ENCODE measurements around the gene RFT1.

Gene RFT1

GRCh38 chr3:53161820-53162671, 31.8 kb upstream of the RFT1 start:
- Histone ChIP-seq H3K4me1 (ENCODE audit: control insufficient read depth, insufficient read depth, low read length) (peaks cover 33% of the 10 kb centered on the region), H3K9ac (ENCODE audit: low read length in 2 of 2) (peak overlapping the region in 1 of 2 donors; percentile 75)

DNA sequence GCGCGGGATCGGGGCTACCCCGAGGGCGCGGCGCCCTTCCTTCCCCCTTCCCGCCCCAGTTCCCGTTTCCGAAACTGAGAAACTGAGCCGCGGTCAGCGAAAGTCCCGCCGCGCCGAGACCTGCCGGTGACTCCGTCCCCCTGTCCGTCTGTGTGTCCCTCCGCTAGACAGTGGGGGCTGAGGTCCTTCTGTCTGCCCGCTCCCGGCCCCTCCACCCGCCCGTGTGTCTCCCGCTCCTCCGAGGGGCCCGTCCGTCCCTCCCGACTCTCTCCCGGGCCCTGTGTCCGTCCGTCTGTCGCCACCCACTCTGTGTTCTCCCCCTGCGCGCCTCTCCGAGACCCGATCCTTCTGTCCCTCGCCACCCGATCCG, 31.2 kb upstream of the RFT1 start:
- Histone ChIP-seq H3K4me3 (ENCODE audit: low read length in 2 of 2) (peak overlapping the region; percentile 56 to 84), H3K27ac (ENCODE audit: low read length) (no peak overlapping the region), H3K36me3 (ENCODE audit: control insufficient read depth in 2 of 2, insufficient read depth in 2 of 2, low read length in 2 of 2) (no peaks in the 10 kb centered on the region), H3K9me3 (ENCODE audit: control insufficient read depth in 2 of 2, low read length in 2 of 2) (no peaks in the 10 kb centered on the region), H3K9ac (ENCODE audit: low read length in 2 of 2) (peak overlapping the region; percentile 55 to 75), H3K27me3 (ENCODE audit: control insufficient read depth in 1 of 2, insufficient read depth in 2 of 2, low read length in 2 of 2) (peaks cover 0 to 3% of the 10 kb centered on the region in 2 donors), H3K4me1 (ENCODE audit: control insufficient read depth, insufficient read depth, low read length) (peaks cover 27% of the 10 kb centered on the region)

More at GRCh38 chr3:53161820-53162671, 31.8 kb upstream of the RFT1 start:
- no peaks in the 10 kb centered on the region for H3K36me3 ChIP-seq (ENCODE audit: control insufficient read depth in 2 of 2, insufficient read depth in 2 of 2, low read length in 2 of 2)
- peak overlapping the region in 1 of 2 donors; percentile 84 for H3K4me3 ChIP-seq (ENCODE audit: low read length in 2 of 2)
- H3K27ac ChIP-seq (ENCODE audit: low read length), result peak overlapping the region; percentile 31
- no peaks in the 10 kb centered on the region for H3K9me3 ChIP-seq (ENCODE audit: control insufficient read depth in 2 of 2, low read length in 2 of 2)
- no peaks in the 10 kb centered on the region for H3K27me3 ChIP-seq (ENCODE audit: control insufficient read depth in 1 of 2, insufficient read depth in 2 of 2, low read length in 2 of 2)

GRCh38 chr3:53160660-53161449, 30.6 kb upstream of the RFT1 start, which contains the start of gene PRKCD:
Gene PRKCD, plus strand, starts transcription at chr3:53161209. Its CDS starts 17,214 bp downstream, at chr3:53178423.
- no peak within 1 kb of the TSS for H3K27ac ChIP-seq (ENCODE audit: low read length)
- H3K27me3 ChIP-seq (ENCODE audit: control insufficient read depth in 1 of 2, insufficient read depth in 2 of 2, low read length in 2 of 2), result peaks cover 3 to 4% of the 10 kb centered on the region in 2 donors
- H3K4me3 ChIP-seq (ENCODE audit: low read length in 2 of 2), result peak within 1 kb of the TSS; percentile 56 to 84
- H3K9ac ChIP-seq (ENCODE audit: low read length in 2 of 2), result peak within 1 kb of the TSS; percentile 60 to 75
- H3K9me3 ChIP-seq (ENCODE audit: control insufficient read depth in 2 of 2, low read length in 2 of 2), result no peaks in the 10 kb centered on the region
- H3K4me1 ChIP-seq (ENCODE audit: control insufficient read depth, insufficient read depth, low read length), result peaks cover 27% of the 10 kb centered on the region
- no peaks in the 10 kb centered on the region for H3K36me3 ChIP-seq (ENCODE audit: control insufficient read depth in 2 of 2, insufficient read depth in 2 of 2, low read length in 2 of 2)

- Histone ChIP-seq H3K36me3 (ENCODE audit: control insufficient read depth in 2 of 2, insufficient read depth in 2 of 2, low read length in 2 of 2) (no peaks in the 10 kb centered on the region), H3K9me3 (ENCODE audit: control insufficient read depth in 2 of 2, low read length in 2 of 2) (no peaks in the 10 kb centered on the region), H3K4me1 (ENCODE audit: control insufficient read depth, insufficient read depth, low read length) (peaks cover 27% of the 10 kb centered on the region), H3K27ac (ENCODE audit: low read length) (no peak overlapping the region), H3K27me3 (ENCODE audit: control insufficient read depth in 1 of 2, insufficient read depth in 2 of 2, low read length in 2 of 2) (peaks cover 6 to 8% of the 10 kb centered on the region in 2 donors), H3K9ac (ENCODE audit: low read length in 2 of 2) (peak overlapping the region in 1 of 2 donors; percentile 60), H3K4me3 (ENCODE audit: low read length in 2 of 2) (peak overlapping the region; percentile 56 to 84)
Observed at GRCh38 chr3:53160061-53160659, 29.9 kb upstream of the RFT1 start.

- H3K4me3 ChIP-seq (ENCODE audit: low read length in 2 of 2), result peak overlapping the region in 1 of 2 donors; percentile 84
- peaks cover 29% of the 10 kb centered on the region for H3K4me1 ChIP-seq (ENCODE audit: control insufficient read depth, insufficient read depth, low read length)
- no peaks in the 10 kb centered on the region for H3K9me3 ChIP-seq (ENCODE audit: control insufficient read depth in 2 of 2, low read length in 2 of 2)
- H3K9ac ChIP-seq (ENCODE audit: low read length in 2 of 2), result no peak overlapping the region
- peaks cover 11% of the 10 kb centered on the region in 2 donors for H3K27me3 ChIP-seq (ENCODE audit: control insufficient read depth in 1 of 2, insufficient read depth in 2 of 2, low read length in 2 of 2)
- H3K27ac ChIP-seq (ENCODE audit: low read length), result no peak overlapping the region
- H3K36me3 ChIP-seq (ENCODE audit: control insufficient read depth in 2 of 2, insufficient read depth in 2 of 2, low read length in 2 of 2), result no peaks in the 10 kb centered on the region
Observed at GRCh38 chr3:53159156-53160060, 29.2 kb upstream of the RFT1 start.

GRCh38 chr3:53158765-53159155, 28.5 kb upstream of the RFT1 start:
- Histone ChIP-seq H3K4me3 (ENCODE audit: low read length in 2 of 2) (no peak overlapping the region), H3K9me3 (ENCODE audit: control insufficient read depth in 2 of 2, low read length in 2 of 2) (no peaks in the 10 kb centered on the region), H3K27me3 (ENCODE audit: control insufficient read depth in 1 of 2, insufficient read depth in 2 of 2, low read length in 2 of 2) (peaks cover 11 to 15% of the 10 kb centered on the region in 2 donors), H3K4me1 (ENCODE audit: control insufficient read depth, insufficient read depth, low read length) (peaks cover 29% of the 10 kb centered on the region), H3K9ac (ENCODE audit: low read length in 2 of 2) (no peak overlapping the region), H3K27ac (ENCODE audit: low read length) (no peak overlapping the region), H3K36me3 (ENCODE audit: control insufficient read depth in 2 of 2, insufficient read depth in 2 of 2, low read length in 2 of 2) (no peaks in the 10 kb centered on the region)

GRCh38 chr3:53157974-53158580, 27.8 kb upstream of the RFT1 start:
- Histone ChIP-seq H3K4me1 (ENCODE audit: control insufficient read depth, insufficient read depth, low read length) (peaks cover 28% of the 10 kb centered on the region), H3K27ac (ENCODE audit: low read length) (no peak overlapping the region), H3K27me3 (ENCODE audit: control insufficient read depth in 1 of 2, insufficient read depth in 2 of 2, low read length in 2 of 2) (peaks cover 11 to 15% of the 10 kb centered on the region in 2 donors), H3K9ac (ENCODE audit: low read length in 2 of 2) (no peak overlapping the region), H3K36me3 (ENCODE audit: control insufficient read depth in 2 of 2, insufficient read depth in 2 of 2, low read length in 2 of 2) (no peaks in the 10 kb centered on the region), H3K4me3 (ENCODE audit: low read length in 2 of 2) (no peak overlapping the region), H3K9me3 (ENCODE audit: control insufficient read depth in 2 of 2, low read length in 2 of 2) (no peaks in the 10 kb centered on the region)

DNA sequence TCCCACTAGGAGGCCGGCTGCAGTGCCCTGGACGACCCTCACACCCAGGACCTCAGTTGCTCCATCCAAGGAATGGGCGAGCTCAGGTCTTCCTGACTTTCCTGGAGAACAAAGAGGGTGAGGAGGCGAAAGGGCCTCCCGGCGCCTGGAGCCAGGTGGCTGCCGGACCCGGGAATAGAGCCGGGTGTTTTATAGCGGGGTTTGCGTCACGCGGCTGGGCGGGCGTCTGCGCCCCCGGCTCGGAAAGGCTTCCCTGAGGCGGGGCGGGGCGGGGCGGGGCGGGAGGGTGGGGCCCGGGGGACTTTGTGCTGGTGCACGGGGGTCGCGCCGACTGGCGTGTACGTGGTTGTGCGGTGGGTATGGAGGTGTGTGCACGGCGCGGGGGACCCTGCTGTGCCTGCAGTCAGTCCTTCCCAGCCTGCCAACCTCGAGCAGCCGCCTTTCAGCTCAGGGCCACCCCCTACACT, 26.2 kb upstream of the RFT1 start:
- H3K36me3 ChIP-seq (ENCODE audit: control insufficient read depth in 2 of 2, insufficient read depth in 2 of 2, low read length in 2 of 2), result no peaks in the 10 kb centered on the region
- peaks cover 17% of the 10 kb centered on the region for H3K4me1 ChIP-seq (ENCODE audit: control insufficient read depth, insufficient read depth, low read length)
- H3K4me3 ChIP-seq (ENCODE audit: low read length in 2 of 2), result no peak overlapping the region
- H3K9ac ChIP-seq (ENCODE audit: low read length in 2 of 2), result no peak overlapping the region
- no peak overlapping the region for H3K27ac ChIP-seq (ENCODE audit: low read length)
- peaks cover 11 to 15% of the 10 kb centered on the region in 2 donors for H3K27me3 ChIP-seq (ENCODE audit: control insufficient read depth in 1 of 2, insufficient read depth in 2 of 2, low read length in 2 of 2)
- no peaks in the 10 kb centered on the region for H3K9me3 ChIP-seq (ENCODE audit: control insufficient read depth in 2 of 2, low read length in 2 of 2)

DNA sequence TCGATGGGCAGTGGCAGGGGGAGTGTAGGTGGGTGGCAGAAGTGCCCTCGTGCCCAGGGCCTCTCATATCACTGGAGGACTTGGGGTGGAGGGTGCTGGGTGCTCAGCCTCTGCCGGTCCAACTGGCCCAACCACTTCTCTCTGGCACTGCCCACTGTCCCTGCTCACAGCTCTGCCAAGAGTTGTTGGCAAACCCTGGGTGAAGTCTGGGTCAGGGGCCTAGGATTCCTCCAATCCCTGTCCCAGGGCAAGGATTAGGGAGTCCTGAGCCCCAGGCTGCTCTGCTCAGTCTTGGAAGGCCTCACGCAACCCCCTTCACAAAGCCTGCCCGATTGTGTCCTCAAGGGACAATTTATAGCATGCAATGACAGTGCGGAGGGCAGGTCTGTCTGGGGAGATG, 25.5 kb upstream of the RFT1 start:
- Histone ChIP-seq H3K9me3 (ENCODE audit: control insufficient read depth in 2 of 2, low read length in 2 of 2) (no peaks in the 10 kb centered on the region), H3K4me3 (ENCODE audit: low read length in 2 of 2) (no peak overlapping the region), H3K27ac (ENCODE audit: low read length) (no peak overlapping the region), H3K9ac (ENCODE audit: low read length in 2 of 2) (no peak overlapping the region), H3K27me3 (ENCODE audit: control insufficient read depth in 1 of 2, insufficient read depth in 2 of 2, low read length in 2 of 2) (peaks cover 11 to 15% of the 10 kb centered on the region in 2 donors), H3K4me1 (ENCODE audit: control insufficient read depth, insufficient read depth, low read length) (peaks cover 16% of the 10 kb centered on the region), H3K36me3 (ENCODE audit: control insufficient read depth in 2 of 2, insufficient read depth in 2 of 2, low read length in 2 of 2) (no peaks in the 10 kb centered on the region)

Data from stomach smooth muscle (tissue), 2 donors.